MG63 (cell line): Measurements from ENCODE around the gene FAM184A. TPM values are rescaled to one million over a fixed set of nuclear protein-coding genes. Genes with fewer than 3 reads are reported as not detected.

ENCODE experiments used
- DNase-seq: peaks from one replicate; pipeline ENCODE4 v3.0.0-alpha.2; 2020
- H3K27me3 ChIP-seq: fragments of 250-450 bp; sonication (Bioruptor Pico); 2 replicates; pipeline ENCODE4 v1.5.1; 2020; ENCODE audit warnings: mild to moderate bottlenecking, moderate library complexity
- H3K36me3 ChIP-seq: fragments of 250-450 bp; sonication (Bioruptor Pico); 2 replicates; pipeline ENCODE4 v1.5.1; 2020; ENCODE audit warnings: mild to moderate bottlenecking, moderate library complexity
- H3K4me3 ChIP-seq: fragments of 250-450 bp; sonication (Bioruptor Pico); 2 replicates; pipeline ENCODE4 v1.5.1; 2020; ENCODE audit warnings: mild to moderate bottlenecking, moderate library complexity
- H3K9me3 ChIP-seq: fragments of 250-450 bp; sonication (Bioruptor Pico); 2 replicates; pipeline ENCODE4 v1.5.1; 2020; ENCODE audit warnings: mild to moderate bottlenecking, moderate library complexity
- total RNA-seq: library from RNA; depleted of rRNA; stranded (reverse); fragments of >200 nt; shearing (Covaris generic); gene quantifications from 2 replicates; pipeline ENCODE4 v1.2.3, GENCODE V29; 2014; ENCODE audit warnings: low replicate concordance; rRNA removed

The FAM184A gene
- total RNA-seq, 1 experiment from 2014 or later, result 0.13 TPM

DNA sequence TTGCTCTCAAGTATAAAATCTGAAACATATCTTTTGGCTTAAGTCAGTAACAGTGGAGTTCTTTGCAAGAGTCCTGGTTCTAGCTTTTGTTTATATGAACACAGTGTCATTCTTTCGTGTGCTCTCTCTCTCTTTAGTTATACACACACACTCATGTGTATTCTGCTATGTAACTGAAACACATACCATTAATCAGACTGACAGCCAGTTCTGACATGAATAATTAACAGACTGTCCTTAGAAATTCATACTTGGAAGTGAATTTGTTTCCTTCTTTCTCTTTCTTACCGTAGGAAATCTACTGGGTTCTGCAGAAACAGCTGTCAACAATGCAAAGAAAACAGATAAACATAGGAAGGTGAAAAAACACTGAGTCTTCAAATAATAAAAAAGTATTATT is 146.0 kb downstream of the FAM184A start:
- no peaks in the 10 kb centered on the region for H3K9me3 ChIP-seq
- no peak for DNase-seq
- H3K36me3 ChIP-seq, result peaks cover 39% of the 10 kb centered on the region
- no peak overlapping the region for H3K4me3 ChIP-seq
- no peaks in the 10 kb centered on the region; the same call in 1 of the 2 replicates for H3K27me3 ChIP-seq

DNA sequence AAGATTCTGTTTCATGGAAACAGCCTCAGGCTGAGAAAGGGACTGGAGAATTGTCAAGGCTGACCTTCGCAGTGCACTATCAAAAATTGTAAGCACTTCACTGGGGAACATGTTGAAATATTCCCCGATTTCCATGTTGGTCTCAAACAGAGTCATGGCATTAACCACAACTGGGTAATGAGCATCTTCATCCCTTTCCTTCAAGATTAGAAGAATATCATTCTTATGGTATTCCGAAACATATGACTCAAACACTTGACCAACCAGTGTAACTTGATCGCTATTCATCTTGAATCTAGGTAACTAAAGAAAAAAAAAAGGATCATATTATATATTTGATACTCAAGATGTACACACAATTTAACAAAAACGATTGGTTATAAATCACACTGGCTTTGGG is 147.0 kb downstream of the FAM184A start:
- Histone ChIP-seq H3K27me3 (no peaks in the 10 kb centered on the region; the same call in 1 of the 2 replicates), H3K36me3 (peaks cover 46% of the 10 kb centered on the region), H3K4me3 (no peak overlapping the region), H3K9me3 (no peaks in the 10 kb centered on the region)
- no peak for DNase-seq

DNA sequence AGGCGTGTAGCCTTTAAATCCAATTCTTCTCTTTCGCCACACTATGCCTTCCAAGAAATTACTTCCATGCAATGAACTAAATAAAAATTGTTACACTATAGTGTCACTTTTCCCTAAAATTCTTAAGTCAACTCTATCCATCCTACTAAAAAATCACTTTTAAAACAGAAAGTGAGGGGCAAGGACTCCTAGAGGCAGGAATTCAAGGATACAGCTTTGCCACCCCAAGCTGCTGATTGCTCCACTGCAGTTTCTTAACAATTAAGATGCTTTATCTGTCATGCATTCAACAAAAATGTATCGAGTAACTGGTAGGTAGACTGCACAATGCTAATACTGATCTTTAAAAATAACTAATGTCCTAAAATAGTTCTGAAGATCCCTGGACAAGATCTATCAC is 147.8 kb downstream of the FAM184A start:
- no peaks in the 10 kb centered on the region for H3K9me3 ChIP-seq
- H3K27me3 ChIP-seq, result no peaks in the 10 kb centered on the region
- no peak overlapping the region for H3K4me3 ChIP-seq
- DNase-seq, result no peak
- peaks cover 52% of the 10 kb centered on the region for H3K36me3 ChIP-seq

DNA sequence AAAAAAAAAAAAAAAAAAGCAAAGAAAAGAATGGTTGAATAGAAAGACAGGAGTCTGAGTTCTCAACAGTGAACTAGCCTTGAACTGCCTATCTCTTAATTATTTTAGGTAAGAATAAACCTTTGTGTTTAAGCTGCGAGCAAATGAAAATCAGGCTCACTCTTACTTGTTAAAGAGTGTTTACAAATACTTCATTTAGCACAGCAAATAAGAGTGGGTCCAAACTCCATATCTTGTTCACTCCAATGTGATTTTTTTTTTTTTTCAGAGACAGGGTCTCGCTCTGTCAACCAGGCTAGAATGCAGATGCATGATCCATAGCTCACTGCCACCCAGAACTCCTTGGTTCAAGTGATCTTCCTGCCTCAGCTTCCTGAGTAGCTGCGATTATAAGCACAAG is 155.4 kb downstream of the FAM184A start:
- Histone ChIP-seq H3K9me3 (no peaks in the 10 kb centered on the region), H3K4me3 (no peak overlapping the region), H3K27me3 (no peaks in the 10 kb centered on the region), H3K36me3 (peaks cover 47% of the 10 kb centered on the region)
- no peak for DNase-seq

DNA sequence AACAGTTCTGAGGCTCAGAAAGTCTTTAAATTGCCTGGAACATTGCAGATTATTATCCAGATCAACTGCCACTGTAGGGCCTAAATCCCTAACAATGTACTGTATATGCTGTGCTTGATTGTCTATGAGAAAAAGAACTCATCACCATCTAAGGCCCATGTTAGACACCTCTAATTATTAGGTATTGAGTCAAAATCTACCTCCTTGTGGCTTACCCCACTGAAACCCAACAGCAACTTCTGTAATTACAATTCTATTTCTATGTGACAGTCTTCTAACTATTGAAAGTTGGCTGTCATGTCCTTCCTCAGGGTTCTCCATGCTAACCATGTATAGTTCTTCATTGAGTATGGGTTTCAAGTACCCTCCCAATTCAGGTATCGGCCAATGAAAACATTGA is 157.4 kb downstream of the FAM184A start:
- no peaks in the 10 kb centered on the region for H3K27me3 ChIP-seq
- H3K4me3 ChIP-seq, result no peak overlapping the region
- no peaks in the 10 kb centered on the region for H3K9me3 ChIP-seq
- H3K36me3 ChIP-seq, result peaks cover 38% of the 10 kb centered on the region
- DNase-seq, result no peak

DNA sequence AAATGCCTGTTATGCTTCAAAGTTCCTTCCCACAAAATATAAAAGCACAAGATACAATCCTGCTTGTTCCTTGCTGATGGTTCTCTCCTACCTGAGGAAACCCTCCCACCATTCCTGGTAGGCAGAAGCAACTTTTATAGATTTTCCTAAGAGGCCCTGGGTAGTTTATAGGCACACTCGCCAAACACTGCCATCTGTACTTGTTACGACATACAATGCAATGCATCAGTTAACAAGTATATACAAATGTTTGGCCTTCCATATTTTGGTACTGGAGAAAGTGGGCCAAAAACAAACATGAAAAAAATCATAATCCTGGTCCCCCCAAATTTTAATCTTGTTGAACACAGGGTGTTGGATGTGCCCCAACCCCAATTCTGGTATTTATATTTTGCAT is 160.1 kb downstream of the FAM184A start:
- DNase-seq, result no peak
- no peaks in the 10 kb centered on the region for H3K27me3 ChIP-seq
- no peaks in the 10 kb centered on the region for H3K9me3 ChIP-seq
- H3K36me3 ChIP-seq, result peaks cover 30% of the 10 kb centered on the region
- H3K4me3 ChIP-seq, result no peak overlapping the region

DNA sequence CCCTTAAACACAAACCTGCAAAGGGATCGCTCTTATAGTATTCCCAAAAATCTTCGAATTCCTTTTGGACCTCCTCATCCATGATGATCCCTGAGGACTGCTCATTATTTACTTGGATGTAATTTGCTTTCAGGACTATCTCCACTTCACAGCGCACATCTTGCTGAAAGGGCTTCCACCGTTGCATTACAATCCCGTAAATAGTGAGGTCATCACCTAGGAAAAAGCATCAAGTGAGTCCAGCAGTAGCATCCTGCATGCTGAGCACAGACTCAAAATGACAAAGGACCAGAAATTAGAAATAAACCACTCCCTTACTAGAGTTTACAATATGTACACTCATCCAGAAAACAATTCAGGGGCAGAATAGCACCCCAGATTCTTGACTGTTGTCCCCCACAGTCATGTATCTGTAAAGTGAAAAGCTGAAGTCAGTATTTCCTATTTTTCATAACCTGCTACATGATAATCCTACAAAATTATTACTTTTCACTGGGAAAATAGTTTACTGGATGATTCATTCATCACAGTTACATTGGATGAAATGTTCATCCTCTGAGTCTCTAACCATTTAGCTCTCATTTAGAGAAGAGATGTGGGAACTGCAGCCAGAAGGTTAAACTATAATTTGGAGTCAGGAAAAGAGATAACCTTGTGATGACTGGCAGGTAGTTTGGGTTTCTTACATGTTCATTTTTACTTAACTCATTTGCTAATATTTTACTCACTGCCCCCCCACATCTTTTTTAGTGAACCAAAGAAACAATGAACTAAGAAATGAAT is 160.7 kb downstream of the FAM184A start:
- no peak overlapping the region for H3K4me3 ChIP-seq
- no peaks in the 10 kb centered on the region for H3K9me3 ChIP-seq
- no peak for DNase-seq
- no peaks in the 10 kb centered on the region for H3K27me3 ChIP-seq
- peaks cover 33% of the 10 kb centered on the region for H3K36me3 ChIP-seq

DNA sequence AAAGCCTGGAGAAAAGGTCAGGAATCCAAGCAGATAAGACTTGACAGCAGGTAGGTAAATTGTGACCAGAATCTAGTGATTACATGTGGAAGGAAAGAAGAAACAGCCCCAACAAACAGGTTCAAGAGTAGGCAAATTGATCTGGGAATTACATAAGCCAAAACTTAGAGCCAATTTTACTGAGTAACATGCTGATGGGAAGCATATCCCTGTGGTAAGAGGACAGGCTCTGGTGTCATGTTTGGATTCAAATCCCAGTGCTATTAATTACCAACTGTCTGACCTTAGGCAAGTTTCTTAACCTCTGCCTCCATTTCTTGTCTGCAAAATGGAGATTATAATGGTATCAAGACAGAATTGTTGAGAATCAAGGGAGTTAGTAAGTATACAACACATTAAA is 163.9 kb downstream of the FAM184A start:
- H3K36me3 ChIP-seq, result peaks cover 37% of the 10 kb centered on the region
- H3K4me3 ChIP-seq, result no peak overlapping the region
- H3K27me3 ChIP-seq, result no peaks in the 10 kb centered on the region
- no peak for DNase-seq
- no peaks in the 10 kb centered on the region for H3K9me3 ChIP-seq

DNA sequence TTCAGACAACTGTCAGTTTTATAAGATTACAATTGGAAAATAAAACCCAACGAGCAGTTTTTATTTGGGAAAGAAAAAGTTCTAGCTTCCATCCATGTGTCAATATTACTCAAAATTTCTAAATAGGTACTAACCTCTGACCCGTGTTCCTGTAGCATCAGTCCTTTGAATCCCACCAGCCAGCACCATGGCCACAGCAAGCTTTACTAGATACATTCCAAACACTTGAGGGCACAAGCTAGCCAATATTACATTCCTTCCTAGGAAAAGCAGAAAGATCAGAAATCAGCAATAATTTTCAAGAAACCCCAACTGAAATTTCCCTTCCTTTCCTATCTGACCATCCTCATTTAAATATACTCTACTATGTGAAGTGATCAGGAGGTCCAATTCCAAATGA is 165.3 kb downstream of the FAM184A start:
- Histone ChIP-seq H3K9me3 (no peaks in the 10 kb centered on the region), H3K36me3 (peaks cover 46% of the 10 kb centered on the region), H3K4me3 (no peak overlapping the region), H3K27me3 (no peaks in the 10 kb centered on the region)
- DNase-seq, result no peak

DNA sequence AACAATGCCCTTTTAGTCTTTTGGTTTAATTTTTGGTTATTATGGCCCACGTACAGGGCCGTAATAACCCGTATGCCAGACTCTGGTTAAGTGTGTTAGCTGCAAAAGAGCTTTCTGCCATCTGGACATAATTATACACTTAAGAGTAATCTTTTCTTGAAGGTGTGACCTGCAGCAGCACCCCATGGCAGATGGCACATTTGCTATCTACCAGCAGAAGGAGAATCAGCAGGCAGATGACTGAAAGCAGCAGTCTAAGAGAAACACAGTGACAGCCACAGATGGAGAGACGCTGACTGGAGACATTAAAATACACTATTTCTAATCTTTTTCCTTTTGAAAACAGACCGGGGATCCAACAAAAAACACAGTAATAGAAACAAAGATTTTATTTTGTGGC is 165.8 kb downstream of the FAM184A start:
- no peaks in the 10 kb centered on the region for H3K27me3 ChIP-seq
- H3K9me3 ChIP-seq, result no peaks in the 10 kb centered on the region
- DNase-seq, result no peak
- H3K36me3 ChIP-seq, result peaks cover 47% of the 10 kb centered on the region
- no peak overlapping the region for H3K4me3 ChIP-seq

Other genes with a start within 250 kb of the FAM184A start
- gene ASF1A, start 184.5 kb downstream of the FAM184A start, total RNA-seq, result 14.1 and 21.2 TPM in 2 replicates
- 3.0 and 7.9 TPM in 2 replicates for gene MCM9, start 143.5 kb downstream of the FAM184A start, total RNA-seq